Type B pancreatic cell (in vitro differentiated cells): ENCODE measurements around the gene FAM174C. TPM values are rescaled to one million over a fixed set of nuclear protein-coding genes. Genes with fewer than 3 reads are reported as not detected.

Source experiments
- DNase-seq: peaks from one replicate; pipeline ENCODE4 v3.0.0; 2021; ENCODE audit warnings: mixed read lengths; ENCODE audit not compliant: unreplicated experiment; ENCODE audit errors: extremely low spot score
- H3K27ac Mint-ChIP-seq: 2 replicates; pipeline ENCODE4 v1.8.0; 2021; ENCODE audit warnings: mild to moderate bottlenecking, mixed read lengths
- H3K27me3 Mint-ChIP-seq: 2 replicates; pipeline ENCODE4 v1.8.0; 2021; ENCODE audit warnings: mixed read lengths
- H3K36me3 Mint-ChIP-seq: 2 replicates; pipeline ENCODE4 v1.8.0; 2021; ENCODE audit warnings: mixed read lengths
- H3K4me1 Mint-ChIP-seq: one replicate; pipeline ENCODE4 v1.8.0; 2021; ENCODE audit warnings: mixed read lengths; ENCODE audit not compliant: unreplicated experiment
- H3K4me3 Mint-ChIP-seq: 2 replicates; pipeline ENCODE4 v1.8.0; 2021; ENCODE audit warnings: mild to moderate bottlenecking, mixed read lengths
- H3K9me3 Mint-ChIP-seq: 2 replicates; pipeline ENCODE4 v1.8.0; 2021; ENCODE audit warnings: mixed read lengths
- total RNA-seq: library from RNA; stranded (reverse); gene quantifications from 2 replicates; pipeline ENCODE4 v1.2.1, GENCODE V29; 2021; ENCODE audit warnings: low replicate concordance
- TF ChIP-seq, protein P1 (sequence below): fragments of 200-600 bp; sonication (generic); conservative IDR thresholded peaks from 2 replicates; pipeline ENCODE4 v1.5.0; 2021; ENCODE audit warnings: antibody characterized with exemption, mild to moderate bottlenecking

The FAM174C gene
- total RNA-seq, 1 donor from 2014 or later: 30.6 TPM

DNA sequence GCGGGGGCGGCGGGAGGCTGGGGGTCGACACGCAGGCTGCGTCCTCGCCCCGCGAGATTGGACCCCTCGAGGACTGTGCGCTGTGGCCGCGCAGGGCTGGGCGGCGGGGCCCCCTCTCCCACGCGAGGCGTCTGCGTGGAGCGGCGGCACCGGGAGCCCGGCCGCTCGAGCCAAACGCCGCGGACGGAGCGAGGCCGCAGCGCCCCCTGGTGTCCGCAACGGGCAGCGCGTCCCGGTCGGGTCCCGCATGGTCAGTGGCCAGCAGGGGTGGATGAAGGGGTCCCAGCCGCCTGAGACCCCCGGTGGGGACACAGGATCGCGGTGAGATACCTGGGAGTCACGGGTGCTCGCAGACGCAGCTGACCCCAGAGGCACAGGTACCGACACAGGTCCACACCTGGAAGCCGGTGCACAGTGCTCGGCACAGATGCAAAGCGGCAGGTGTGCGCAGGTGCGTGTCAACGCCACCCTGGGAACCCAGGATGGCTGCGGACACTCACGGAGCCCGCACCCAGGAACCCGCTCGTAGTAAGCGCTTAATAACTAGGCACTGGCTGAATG, 8.3 kb upstream of the FAM174C start:
- DNase-seq: no peak
- TF ChIP-seq, protein P1, sequence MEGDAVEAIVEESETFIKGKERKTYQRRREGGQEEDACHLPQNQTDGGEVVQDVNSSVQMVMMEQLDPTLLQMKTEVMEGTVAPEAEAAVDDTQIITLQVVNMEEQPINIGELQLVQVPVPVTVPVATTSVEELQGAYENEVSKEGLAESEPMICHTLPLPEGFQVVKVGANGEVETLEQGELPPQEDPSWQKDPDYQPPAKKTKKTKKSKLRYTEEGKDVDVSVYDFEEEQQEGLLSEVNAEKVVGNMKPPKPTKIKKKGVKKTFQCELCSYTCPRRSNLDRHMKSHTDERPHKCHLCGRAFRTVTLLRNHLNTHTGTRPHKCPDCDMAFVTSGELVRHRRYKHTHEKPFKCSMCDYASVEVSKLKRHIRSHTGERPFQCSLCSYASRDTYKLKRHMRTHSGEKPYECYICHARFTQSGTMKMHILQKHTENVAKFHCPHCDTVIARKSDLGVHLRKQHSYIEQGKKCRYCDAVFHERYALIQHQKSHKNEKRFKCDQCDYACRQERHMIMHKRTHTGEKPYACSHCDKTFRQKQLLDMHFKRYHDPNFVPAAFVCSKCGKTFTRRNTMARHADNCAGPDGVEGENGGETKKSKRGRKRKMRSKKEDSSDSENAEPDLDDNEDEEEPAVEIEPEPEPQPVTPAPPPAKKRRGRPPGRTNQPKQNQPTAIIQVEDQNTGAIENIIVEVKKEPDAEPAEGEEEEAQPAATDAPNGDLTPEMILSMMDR: peak; percentile 99
- Mint-ChIP-seq H3K4me1 (peaks cover 30% of the 10 kb centered on the region), H3K27me3 (peaks cover 3% of the 10 kb centered on the region), H3K9me3 (no peaks in the 10 kb centered on the region), H3K4me3 (peak overlapping the region; percentile 74), H3K36me3 (peaks cover 7% of the 10 kb centered on the region), H3K27ac (peak overlapping the region; percentile 79)

DNA sequence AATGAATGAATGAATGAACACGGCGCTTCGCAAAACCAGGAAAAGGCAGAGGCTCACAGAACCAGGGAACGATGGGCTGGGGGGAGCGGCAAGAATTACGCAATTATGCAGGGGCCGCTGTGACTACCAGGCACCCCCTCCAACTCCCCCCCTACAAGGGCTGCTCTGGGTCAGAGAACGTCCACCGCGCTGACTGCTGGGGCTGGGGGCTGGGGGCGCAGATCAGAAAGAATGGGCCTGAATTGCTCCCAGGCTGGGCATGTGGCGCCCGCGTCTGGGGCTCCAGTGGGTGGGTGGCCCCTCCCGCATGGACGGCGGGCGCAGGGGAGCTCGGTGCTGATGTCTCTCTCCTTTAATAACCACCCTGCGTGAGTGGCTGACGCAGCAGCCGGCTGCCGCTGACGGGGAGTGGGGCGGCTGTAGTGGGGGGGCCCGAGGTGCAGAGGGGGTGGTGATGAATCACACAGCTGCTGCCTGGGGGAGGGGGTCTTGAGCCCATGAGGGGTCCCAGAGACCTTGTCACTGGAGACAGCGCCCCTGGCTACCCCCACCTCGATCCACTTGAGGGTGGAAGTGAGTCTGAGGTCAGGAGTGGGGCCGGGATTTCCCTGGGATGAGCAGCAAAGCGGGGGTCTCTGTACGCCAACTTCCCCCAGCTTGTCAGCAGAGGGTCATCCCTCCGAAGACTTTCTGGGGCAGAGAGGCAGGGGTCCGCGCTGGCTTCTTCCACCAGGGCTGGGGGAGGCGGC, 7.7 kb upstream of the FAM174C start:
- Mint-ChIP-seq H3K36me3 (peaks cover 8% of the 10 kb centered on the region), H3K9me3 (no peaks in the 10 kb centered on the region), H3K27ac (peak overlapping the region; percentile 79), H3K27me3 (peaks cover 3% of the 10 kb centered on the region), H3K4me1 (peaks cover 30% of the 10 kb centered on the region), H3K4me3 (peak overlapping the region; percentile 84)
- no peak for DNase-seq
- TF ChIP-seq, protein P1: no peak

DNA sequence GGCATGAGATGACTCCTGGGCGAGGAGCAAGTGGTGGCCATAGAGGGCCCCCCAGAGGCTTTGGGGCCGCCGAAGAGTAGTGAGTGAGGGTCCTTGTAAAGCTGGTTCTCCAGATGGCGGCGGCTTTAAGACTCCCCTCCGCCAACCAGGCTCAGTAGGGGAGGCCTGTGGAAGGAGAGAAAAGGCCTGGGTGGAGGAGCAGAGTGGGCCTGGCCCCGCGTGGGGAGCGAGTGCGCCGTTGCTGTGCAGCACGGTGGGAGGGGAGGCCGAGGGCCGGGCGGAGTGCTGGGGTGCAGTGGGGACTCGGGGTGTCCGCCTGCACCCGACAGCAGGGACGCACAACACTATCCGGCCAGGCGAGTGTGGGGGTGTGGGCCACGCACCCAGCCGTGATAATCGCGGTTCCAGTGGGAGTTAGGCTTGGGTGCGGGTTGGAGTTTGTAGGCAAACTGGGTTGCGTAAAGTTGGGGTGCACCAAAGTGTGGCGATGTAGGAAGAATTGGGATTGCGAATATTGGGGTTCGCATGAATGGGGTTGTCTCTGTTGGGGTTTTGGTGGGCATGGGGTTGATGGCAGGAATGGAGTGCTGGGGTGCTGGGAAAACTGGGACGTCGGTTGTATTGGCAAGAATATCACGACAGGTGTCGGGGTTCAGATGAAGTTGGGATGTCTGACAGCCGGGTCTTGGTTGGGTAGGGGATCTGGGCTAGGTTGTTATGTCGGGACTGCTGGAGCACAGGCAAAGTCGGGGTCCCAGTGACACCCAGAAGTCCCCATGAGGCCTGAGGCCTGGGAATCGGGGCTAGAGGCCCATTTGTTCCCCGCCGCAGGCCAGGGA, 6.9 kb upstream of the FAM174C start:
- TF ChIP-seq, protein P1: no peak
- Mint-ChIP-seq H3K4me3 (peak overlapping the region; percentile 84), H3K27ac (peak overlapping the region; percentile 79), H3K9me3 (no peaks in the 10 kb centered on the region), H3K27me3 (peaks cover 3% of the 10 kb centered on the region), H3K4me1 (peaks cover 31% of the 10 kb centered on the region), H3K36me3 (peaks cover 12% of the 10 kb centered on the region)
- no peak for DNase-seq

DNA sequence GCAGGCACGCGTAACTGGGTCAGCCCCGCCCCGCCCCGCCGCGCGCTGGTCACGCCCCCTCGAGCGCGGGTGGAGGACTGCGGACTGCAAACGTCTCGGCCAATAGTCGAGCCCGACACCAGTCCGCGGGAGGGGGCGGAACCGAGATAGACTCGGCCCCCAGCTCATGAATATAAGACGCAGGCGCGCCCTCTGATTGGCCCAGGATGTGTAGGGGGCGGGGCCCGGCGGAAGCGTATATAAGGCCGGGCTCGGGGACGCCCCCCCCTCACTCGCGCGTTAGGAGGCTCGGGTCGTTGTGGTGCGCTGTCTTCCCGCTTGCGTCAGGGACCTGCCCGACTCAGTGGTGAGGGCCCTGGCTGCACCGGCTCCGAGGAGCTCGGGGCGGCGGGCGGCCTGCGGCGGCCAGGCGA, 6.3 kb upstream of the FAM174C start, which contains the start of gene CIRBP:
Gene CIRBP, plus strand, starts transcription at position 268 of the 413 bp plus-strand sequence. CDS start 1,602 bp downstream, outside the sequence.
- no peaks in the 10 kb centered on the region for H3K9me3 Mint-ChIP-seq
- H3K4me3 Mint-ChIP-seq: peak within 1 kb of the TSS; percentile 89
- H3K27ac Mint-ChIP-seq: peak within 1 kb of the TSS; percentile 90
- DNase-seq: peak; percentile 99
- peaks cover 3% of the 10 kb centered on the region for H3K27me3 Mint-ChIP-seq
- H3K36me3 Mint-ChIP-seq: peaks cover 17% of the 10 kb centered on the region
- TF ChIP-seq, protein P1: no peak
- peaks cover 37% of the 10 kb centered on the region for H3K4me1 Mint-ChIP-seq

DNA sequence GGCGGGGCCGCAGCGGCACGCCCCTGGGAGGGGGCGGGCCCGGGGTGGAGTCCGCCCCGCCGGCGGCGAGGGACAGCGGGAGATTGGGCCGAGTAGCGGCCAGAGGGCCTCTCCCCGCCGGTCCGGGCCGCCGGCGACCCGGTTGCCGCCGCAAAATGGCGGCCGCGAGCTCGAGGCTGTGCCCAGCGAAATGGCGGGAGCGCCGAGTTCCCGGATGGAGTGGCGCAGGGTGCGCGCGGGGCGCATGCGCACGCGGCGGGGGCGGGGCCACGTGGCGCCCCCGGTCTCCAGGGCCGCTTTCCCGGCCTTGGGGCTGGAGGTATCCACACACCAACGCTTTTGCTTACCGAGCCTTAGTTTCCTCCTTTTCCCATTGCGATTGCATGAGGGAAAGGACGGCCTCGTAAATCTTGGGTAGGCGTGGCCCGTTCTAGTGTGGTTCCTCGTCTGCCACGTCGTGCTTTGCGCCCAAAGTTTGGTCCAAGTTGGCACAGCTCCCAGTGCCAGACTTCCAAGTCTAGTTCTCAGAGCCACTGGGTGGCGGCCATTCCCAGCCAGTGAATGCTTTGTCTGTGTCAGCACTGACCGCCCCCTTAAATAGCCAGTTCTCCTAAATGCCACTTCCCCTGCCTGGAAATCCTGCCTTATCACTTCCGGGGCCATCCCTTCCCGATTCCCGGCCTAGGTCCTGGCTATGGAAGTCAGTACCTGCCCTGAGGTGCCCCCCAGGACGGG, 5.7 kb upstream of the FAM174C start:
- Mint-ChIP-seq H3K9me3 (no peaks in the 10 kb centered on the region), H3K27ac (peak overlapping the region; percentile 90), H3K4me3 (peak overlapping the region; percentile 89), H3K36me3 (peaks cover 17% of the 10 kb centered on the region), H3K27me3 (peaks cover 3% of the 10 kb centered on the region), H3K4me1 (peaks cover 37% of the 10 kb centered on the region)
- peak; percentile 93 for DNase-seq
- TF ChIP-seq, protein P1: no peak
